ENCODE results near the gene FUNDC2.

DNA sequence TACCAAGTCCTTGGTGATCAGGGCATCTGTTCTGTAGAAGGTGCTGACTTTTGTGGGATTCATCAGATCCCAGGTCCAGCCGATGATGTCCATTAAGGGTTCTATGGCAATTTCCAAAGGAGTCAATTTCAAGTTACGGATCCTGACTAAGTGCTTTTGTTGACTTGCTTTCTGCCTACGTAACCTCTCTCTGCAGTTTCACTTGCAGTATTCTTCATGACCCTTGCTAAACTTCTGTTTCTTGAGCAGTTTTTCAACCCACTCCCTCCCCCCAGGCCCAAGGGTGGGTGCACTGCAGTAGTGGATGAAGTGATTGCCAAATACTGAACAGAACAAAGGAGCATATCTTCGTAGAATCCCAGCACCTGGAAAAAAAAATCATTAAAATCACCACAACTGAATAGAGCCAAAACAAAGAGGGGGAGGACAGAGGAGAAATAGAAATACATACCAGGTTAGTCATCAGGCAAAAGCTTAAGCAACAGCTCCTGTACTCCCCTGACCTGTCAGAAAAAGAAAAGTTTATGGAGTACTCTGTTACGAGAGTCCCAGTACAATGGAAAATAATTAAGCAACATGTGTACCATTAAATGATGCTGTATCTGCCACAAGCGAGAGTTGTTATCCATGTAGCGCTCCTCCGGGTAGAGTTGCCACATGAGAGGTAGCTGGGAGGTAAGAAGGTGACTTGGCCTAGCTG is 38.5 kb downstream of the FUNDC2 start:
- no peak for TF ChIP-seq POLR2A (IDR thresholded peaks at IDR 0.05; ENCODE audit: low read length)
- no peak for TF ChIP-seq PHF8 (IDR thresholded peaks at IDR 0.05; ENCODE audit: borderline replicate concordance, low read depth)
